GM23338 (cell line): ENCODE results near the gene MAPK7.

Experiments
- CTCF ChIP-seq, 2 experiments: fragments of 200-600 bp in 1 of 2; sonication (generic) in 1 of 2; conservative IDR thresholded peaks; 2 replicates each; pipeline versions ENCODE4 v1.5.1 to v1.6.1; 2016 to 2017; ENCODE audit warnings: antibody characterized with exemption in 2 of 2, low read depth in 2 of 2, mild to moderate bottlenecking in 2 of 2, moderate library complexity in 1 of 2
- JUNB ChIP-seq: IDR thresholded peaks from one replicate; pipeline ENCODE4 v1.6.1; 2016; ENCODE audit warnings: antibody characterized with exemption; ENCODE audit not compliant: unreplicated experiment
- POLR2AphosphoS5 ChIP-seq: IDR thresholded peaks from 2 replicates; pipeline ENCODE4 v1.6.1; 2016; ENCODE audit warnings: antibody characterized with exemption, low read depth
- REST ChIP-seq: IDR thresholded peaks from one replicate; pipeline ENCODE4 v1.6.1; 2018; ENCODE audit warnings: antibody characterized with exemption; ENCODE audit not compliant: unreplicated experiment

GRCh38 chr17:19343671-19344151 lies 34.6 kb upstream of the MAPK7 start:
- TF ChIP-seq CTCF (conservative IDR thresholded peaks at IDR 0.05; ENCODE audit: low read depth in 2 of 2), result peak in 1 of 2 experiments; percentile 42; a peak in 3 of 4 replicates
- TF ChIP-seq POLR2AphosphoS5, result no peak
- TF ChIP-seq REST, result no peak
- no peak for TF ChIP-seq JUNB
